Astrocyte of the cerebellum (primary cell): ENCODE results near the gene GPN1.

Source experiments
- DNase-seq: peaks from one replicate; pipeline ENCODE4 v3.0.0-alpha.2; 2011; ENCODE audit warnings: low read depth
- H3K4me3 ChIP-seq: 2 replicates; pipeline ENCODE4 v1.5.1; 2011; ENCODE audit warnings: mild to moderate bottlenecking, low read depth, low read length, moderate library complexity
- in situ Hi-C: cut with HindIII; loops from 2 replicates; pipeline ENCODE4 v1.10.0; 2017; ENCODE audit warnings: low sequenced_read_pairs
- TF ChIP-seq, protein P1 (sequence below): IDR thresholded peaks from 2 replicates; pipeline ENCODE4 v1.5.1; 2012; ENCODE audit warnings: low read length, low read depth, moderate library complexity, mild to moderate bottlenecking; ENCODE audit errors: missing control alignments

The GPN1 gene

DNA sequence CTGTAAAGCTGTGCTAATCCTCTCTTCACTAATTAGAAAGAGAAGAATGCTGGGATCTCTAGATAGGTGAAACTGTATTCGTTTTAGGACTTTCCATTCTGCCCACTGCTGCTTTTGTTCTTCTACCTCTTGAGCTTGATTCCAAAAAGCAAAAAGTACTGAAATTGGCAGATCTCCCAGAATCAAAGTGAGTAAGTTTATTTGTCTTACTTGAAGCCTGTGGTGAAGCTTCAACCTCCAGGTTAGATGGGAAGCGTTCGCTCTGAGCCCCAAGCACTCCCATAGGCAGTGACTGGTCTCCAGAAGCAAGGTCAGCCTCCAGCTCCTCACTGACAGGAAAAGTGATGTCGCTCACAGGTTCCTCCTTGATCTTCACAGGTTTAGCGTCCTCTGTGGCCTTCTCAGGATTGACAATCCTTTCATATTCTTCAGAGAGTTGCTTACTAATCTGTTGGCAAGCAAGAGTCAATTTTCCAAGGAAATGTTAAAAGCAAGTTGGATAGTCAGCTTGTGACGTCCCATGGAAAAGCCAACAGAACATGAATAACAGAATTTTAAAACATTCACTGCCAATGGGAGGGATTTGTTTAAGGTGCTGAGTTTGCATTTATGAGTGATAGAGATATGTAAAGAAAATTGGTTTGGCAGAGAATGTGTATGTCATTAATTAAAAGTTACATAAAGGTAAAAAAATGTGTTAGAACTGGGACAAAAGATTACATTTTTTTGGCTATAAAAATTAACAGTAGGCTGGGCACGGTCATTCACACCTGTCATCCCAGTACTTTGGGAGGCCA, 26.5 kb downstream of the GPN1 start:
- in situ Hi-C loops = no loop called here
- no peak overlapping the region for H3K4me3 ChIP-seq
- TF ChIP-seq, protein P1, sequence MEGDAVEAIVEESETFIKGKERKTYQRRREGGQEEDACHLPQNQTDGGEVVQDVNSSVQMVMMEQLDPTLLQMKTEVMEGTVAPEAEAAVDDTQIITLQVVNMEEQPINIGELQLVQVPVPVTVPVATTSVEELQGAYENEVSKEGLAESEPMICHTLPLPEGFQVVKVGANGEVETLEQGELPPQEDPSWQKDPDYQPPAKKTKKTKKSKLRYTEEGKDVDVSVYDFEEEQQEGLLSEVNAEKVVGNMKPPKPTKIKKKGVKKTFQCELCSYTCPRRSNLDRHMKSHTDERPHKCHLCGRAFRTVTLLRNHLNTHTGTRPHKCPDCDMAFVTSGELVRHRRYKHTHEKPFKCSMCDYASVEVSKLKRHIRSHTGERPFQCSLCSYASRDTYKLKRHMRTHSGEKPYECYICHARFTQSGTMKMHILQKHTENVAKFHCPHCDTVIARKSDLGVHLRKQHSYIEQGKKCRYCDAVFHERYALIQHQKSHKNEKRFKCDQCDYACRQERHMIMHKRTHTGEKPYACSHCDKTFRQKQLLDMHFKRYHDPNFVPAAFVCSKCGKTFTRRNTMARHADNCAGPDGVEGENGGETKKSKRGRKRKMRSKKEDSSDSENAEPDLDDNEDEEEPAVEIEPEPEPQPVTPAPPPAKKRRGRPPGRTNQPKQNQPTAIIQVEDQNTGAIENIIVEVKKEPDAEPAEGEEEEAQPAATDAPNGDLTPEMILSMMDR = no peak
- peak; percentile 90 for DNase-seq

DNA sequence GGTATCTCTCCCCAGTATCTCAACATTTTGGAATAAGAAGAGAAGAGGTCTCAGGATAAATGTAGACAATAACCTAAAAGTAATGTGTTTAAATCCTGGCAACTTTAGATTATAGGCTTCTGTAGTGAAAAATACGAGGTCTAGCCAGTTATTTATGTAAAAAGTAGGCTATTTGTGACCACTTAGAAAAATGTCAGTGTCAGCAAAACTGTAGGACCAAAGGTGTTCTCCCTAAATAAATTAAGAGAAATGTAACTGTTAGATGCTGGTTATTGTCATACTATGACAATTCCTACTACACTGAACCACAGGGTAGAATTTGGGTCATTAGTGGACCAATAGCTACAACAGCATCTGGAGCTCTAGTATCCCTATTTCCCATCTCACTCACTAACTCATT, 32.5 kb downstream of the GPN1 start:
- in situ Hi-C loops = no loop called here
- H3K4me3 ChIP-seq = no peak overlapping the region
- DNase-seq = no peak
- TF ChIP-seq, protein P1 = no peak

DNA sequence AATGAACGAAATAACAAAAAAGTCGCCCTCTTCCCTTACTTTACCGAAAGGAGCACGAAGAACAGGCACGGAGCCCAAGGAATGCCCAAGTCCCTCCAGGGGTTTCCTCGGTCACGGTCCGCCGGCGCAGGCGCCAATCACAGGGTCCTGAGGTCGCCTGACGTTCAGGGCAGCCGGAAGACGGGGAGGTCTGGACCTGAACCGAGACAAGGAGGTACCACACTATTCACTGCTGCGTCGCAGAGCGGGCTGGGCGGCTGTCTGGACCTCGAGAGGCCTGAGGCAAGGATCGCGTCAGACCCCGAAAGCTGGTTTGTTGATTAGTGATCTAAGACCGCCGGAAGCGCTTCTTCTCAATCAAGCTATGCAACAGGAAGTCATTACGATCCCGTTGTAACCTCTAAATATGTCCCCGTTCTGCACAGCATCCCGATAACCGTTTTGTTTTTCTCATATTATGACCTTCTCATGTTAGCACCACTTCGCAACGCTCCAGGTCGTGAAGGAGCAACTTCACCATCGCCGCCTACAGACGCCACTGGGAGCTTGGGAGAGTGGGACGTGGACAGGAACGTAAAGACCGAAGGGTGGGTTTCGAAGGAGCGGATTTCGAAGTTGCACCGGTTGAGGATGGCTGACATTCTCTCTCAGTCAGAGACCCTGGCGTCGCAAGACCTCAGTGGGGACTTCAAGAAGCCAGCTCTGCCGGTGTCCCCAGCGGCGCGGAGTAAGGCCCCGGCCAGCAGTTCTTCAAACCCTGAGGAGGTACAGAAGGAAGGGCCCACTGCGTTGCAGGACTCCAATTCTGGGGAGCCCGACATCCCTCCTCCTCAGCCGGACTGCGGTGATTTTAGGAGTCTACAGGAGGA, 34.7 kb downstream of the GPN1 start, which contains the start of the genes SLC4A1AP and SUPT7L:
TSS of gene SLC4A1AP (plus strand) at position 605 of the 869 bp plus-strand sequence. CDS start at position 631, 26 bp downstream.
TSS of gene SUPT7L (minus strand) at position 330 of the 869 bp plus-strand sequence. CDS start 1,422 bp downstream, outside the sequence.
- DNase-seq = peak; percentile 75
- H3K4me3 ChIP-seq = peak within 1 kb of the TSS; percentile 95
- TF ChIP-seq, protein P1 = no peak
- in situ Hi-C loops = no loop called here

DNA sequence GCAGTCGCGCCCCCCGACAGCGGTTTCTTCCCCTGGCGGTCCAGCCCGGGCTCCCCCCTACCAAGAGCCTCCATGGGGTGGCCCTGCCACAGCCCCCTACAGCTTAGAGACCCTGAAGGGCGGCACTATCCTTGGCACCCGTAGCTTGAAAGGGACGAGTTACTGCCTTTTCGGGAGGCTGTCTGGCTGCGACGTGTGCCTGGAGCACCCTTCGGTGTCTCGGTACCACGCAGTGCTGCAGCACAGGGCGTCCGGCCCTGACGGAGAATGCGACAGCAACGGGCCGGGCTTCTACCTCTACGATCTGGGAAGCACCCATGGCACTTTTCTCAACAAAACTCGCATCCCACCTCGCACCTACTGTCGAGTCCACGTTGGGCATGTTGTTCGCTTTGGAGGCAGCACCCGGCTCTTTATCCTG, 35.3 kb downstream of the GPN1 start:
- TF ChIP-seq, protein P1 = no peak
- DNase-seq = no peak
- H3K4me3 ChIP-seq = peak overlapping the region; percentile 95
- in situ Hi-C loops = no loop called here

DNA sequence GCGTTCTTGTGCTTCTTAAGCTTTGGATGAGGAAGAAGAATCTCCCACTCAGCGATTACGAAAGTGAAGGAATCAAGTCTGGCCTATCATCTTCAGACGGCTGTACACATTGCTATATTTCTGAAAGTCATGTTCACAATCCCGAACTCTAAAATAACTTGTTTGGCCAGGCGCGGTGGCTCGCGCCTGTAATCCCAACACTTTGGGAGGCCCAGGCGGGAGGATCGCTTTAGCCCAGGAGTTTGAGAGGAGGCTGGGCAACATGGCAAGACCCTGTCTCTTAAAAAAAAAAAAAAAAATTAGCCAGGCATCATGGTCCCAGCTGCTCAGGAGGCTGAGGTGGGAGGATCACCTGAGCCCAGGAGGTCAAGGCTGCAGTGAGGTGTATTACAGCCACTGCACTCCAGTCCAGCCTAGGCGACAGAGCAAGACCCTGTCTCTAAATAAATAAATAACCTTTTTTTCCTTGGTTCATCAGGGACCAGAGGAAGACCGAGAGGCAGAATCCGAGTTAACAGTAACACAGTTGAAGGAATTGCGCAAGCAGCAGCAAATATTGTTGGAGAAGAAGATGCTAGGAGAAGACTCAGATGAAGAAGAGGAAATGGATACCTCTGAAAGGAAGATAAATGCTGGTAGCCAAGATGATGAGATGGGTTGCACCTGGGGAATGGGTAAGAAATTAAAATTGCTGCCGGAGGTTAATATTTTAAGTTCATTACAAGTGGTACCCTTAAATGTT, 35.9 kb downstream of the GPN1 start:
- DNase-seq = no peak
- in situ Hi-C loops = no loop called here
- TF ChIP-seq, protein P1 = no peak
- peak overlapping the region; percentile 95 for H3K4me3 ChIP-seq

DNA sequence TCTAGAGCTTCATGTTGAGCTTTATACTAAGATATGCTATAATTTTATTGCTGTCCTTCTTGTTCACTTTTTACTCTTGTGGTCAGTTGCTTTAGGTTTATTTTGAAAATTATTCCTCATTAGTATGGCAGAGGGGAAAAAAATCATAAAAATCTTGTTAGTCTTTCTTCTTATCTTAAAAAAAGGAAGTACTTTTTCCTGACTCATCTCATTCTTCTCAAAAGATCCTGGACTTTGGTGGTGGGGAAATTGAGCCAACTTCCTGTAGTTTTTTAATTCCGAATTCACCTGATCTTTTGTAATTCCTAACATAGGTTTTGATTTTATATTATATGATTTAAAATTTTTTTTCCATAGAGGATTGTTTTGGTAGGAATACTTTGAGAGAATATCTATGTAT, 38.6 kb downstream of the GPN1 start:
- in situ Hi-C loops = no loop called here
- TF ChIP-seq, protein P1 = no peak
- no peak for DNase-seq
- no peak overlapping the region for H3K4me3 ChIP-seq
